DOHH2 (cell line): ENCODE data around the gene CAPN10.

Experiments
- CTCF ChIP-seq: fragments of 200-600 bp; sonication (generic); IDR thresholded peaks from one replicate; pipeline ENCODE4 v1.5.1; 2014; ENCODE audit warnings: antibody characterized with exemption, mild to moderate bottlenecking, low read depth, low read length; ENCODE audit not compliant: poor library complexity, severe bottlenecking
- EZH2phosphoT487 ChIP-seq: fragments of 200-600 bp; sonication (generic); IDR thresholded peaks from 2 replicates; pipeline ENCODE4 v1.6.1; 2017; ENCODE audit warnings: borderline replicate concordance, mild to moderate bottlenecking, antibody characterized with exemption, low read length, moderate library complexity, mixed read lengths

- TF ChIP-seq CTCF (no peak), EZH2phosphoT487 (no peak)
Measured at GRCh38 chr2:240582781-240583180, 3.8 kb upstream of the CAPN10 start.
